K562 (cell line): ENCODE results near the gene TELO2.

Experiments
- CEBPB ChIP-seq: fragments of 450-650 bp; IDR thresholded peaks from 2 replicates; pipeline ENCODE4 v1.6.1; 2016; ENCODE audit warnings: missing genetic modification characterization, missing compliant biosample characterization
- ELK1 ChIP-seq: sonication (generic); formaldehyde crosslinking; IDR thresholded peaks from 2 replicates; pipeline ENCODE4 v1.8.1; 2022; ENCODE audit warnings: missing genetic modification reagents
- EZH2 ChIP-seq: IDR thresholded peaks from 2 replicates; pipeline ENCODE4 v1.6.1; 2012; ENCODE audit warnings: low read depth, mild to moderate bottlenecking, inconsistent platforms, low read length, borderline replicate concordance
- RAD21 ChIP-seq, 2 experiments: fragments of 250-450 bp in 1 of 2; fragments of 450-650 bp in 1 of 2; sonication (Bioruptor Pico) in 1 of 2; formaldehyde crosslinking in 1 of 2; IDR thresholded peaks in 1 of 2; conservative IDR thresholded peaks in 1 of 2; 2 replicates each; pipeline versions ENCODE4 v1.4.0 to v1.8.0; 2020 to 2022; ENCODE audit warnings: mild to moderate bottlenecking in 2 of 2, moderate library complexity in 1 of 2
- SIN3A ChIP-seq, 2 experiments: fragments of 150-350 bp in 1 of 2; IDR thresholded peaks; 2 replicates each; pipeline ENCODE4 v1.6.1; 2011 to 2016; ENCODE audit warnings: borderline replicate concordance in 2 of 2, low read depth in 2 of 2, low read length in 2 of 2, mild to moderate bottlenecking in 2 of 2, moderate library complexity in 2 of 2; ENCODE audit not compliant: control insufficient read depth in 1 of 2
- ZNF274 ChIP-seq: IDR thresholded peaks from 2 replicates; pipeline ENCODE4 v1.6.1; 2011; ENCODE audit warnings: low read depth, mild to moderate bottlenecking, low read length, moderate library complexity, borderline replicate concordance

GRCh38 chr16:1557074-1557473 lies 63.9 kb downstream of the TELO2 start:
- no peak for TF ChIP-seq RAD21 (CRISPR knock-in tag; conservative IDR thresholded peaks at IDR 0.05 in 1 of 2, IDR thresholded peaks at IDR 0.05 in 1 of 2)
- no peak for TF ChIP-seq ZNF274
- TF ChIP-seq SIN3A (IDR thresholded peaks at IDR 0.05; ENCODE audit: borderline replicate concordance in 2 of 2, control insufficient read depth in 1 of 2, low read depth in 2 of 2, low read length in 2 of 2): no peak
- no peak for TF ChIP-seq EZH2
- no peak for TF ChIP-seq ELK1 (CRISPR knock-in tag)
- TF ChIP-seq CEBPB (tag): no peak
